Measurements from ENCODE around the gene APP. TPM values are rescaled to one million over a fixed set of nuclear protein-coding genes. Genes with fewer than 3 reads are reported as not detected.

APP gene
- total RNA-seq, 1 donor = 404 TPM

- no peak overlapping the region for H3K4me3 ChIP-seq (ENCODE audit: low read depth, low read length)
- TF ChIP-seq CTCF (IDR thresholded peaks at IDR 0.05; ENCODE audit: insufficient read depth, low read length) = no peak
- peak; percentile 96 for DNase-seq (ENCODE audit: low read depth)
Measured at GRCh38 chr21:25837533-25838265, 332.9 kb downstream of the APP start.

GRCh38 chr21:25836396-25836795 is 334.2 kb downstream of the APP start:
- no peak for TF ChIP-seq CTCF (IDR thresholded peaks at IDR 0.05; ENCODE audit: insufficient read depth, low read length)
- H3K4me3 ChIP-seq (ENCODE audit: low read depth, low read length) = no peak overlapping the region
- peak; percentile 53 for DNase-seq (ENCODE audit: low read depth)

- DNase-seq (ENCODE audit: low read depth) = no peak
- no peak overlapping the region for H3K4me3 ChIP-seq (ENCODE audit: low read depth, low read length)
- no peak for TF ChIP-seq CTCF (IDR thresholded peaks at IDR 0.05; ENCODE audit: insufficient read depth, low read length)
Measured at GRCh38 chr21:25834381-25834780, 336.2 kb downstream of the APP start.

GRCh38 chr21:25831300-25831960 is 339.1 kb downstream of the APP start:
- no peak overlapping the region for H3K4me3 ChIP-seq (ENCODE audit: low read depth, low read length)
- no peak for TF ChIP-seq CTCF (IDR thresholded peaks at IDR 0.05; ENCODE audit: insufficient read depth, low read length)
- DNase-seq (ENCODE audit: low read depth) = no peak

Small RNA genes within 50 kb of the gene (small RNA-seq; reads per million reads assigned to genes)
- gene RNU6-123P (not detected), gene RNU6-926P (not detected)
